OCI-LY7 (cell line): Measurements from ENCODE around the gene ALLC. TPM values are rescaled to one million over a fixed set of nuclear protein-coding genes. Genes with fewer than 3 reads are reported as not detected.

Experiments used
- BruUV-seq: library from RNA; stranded (reverse); fragments of 400-500 nt; replicated peaks from 2 replicates; lab custom pipeline; 2021; lab: Mats Ljungman, UMichigan
- CTCF ChIA-PET: fragments of 300-600 bp; sonication (Branson Sonifier 250); formaldehyde crosslinking; loops from one replicate; lab custom pipeline; 2022; ENCODE audit warnings: antibody characterized with exemption; ENCODE audit not compliant: unreplicated experiment; lab: Charles Lee
- POLR2A ChIA-PET: fragments of 300-600 bp; sonication (Branson Sonifier 250); formaldehyde crosslinking; loops from one replicate; lab custom pipeline; 2022; ENCODE audit warnings: antibody characterized with exemption; lab: Charles Lee
- DNase-seq: peaks from one replicate; pipeline ENCODE4 v3.0.0-alpha.2; 2015; ENCODE audit warnings: low spot score
- H2AFZ ChIP-seq: fragments of 200-600 bp; sonication (generic), shearing (Covaris generic); 2 replicates; pipeline ENCODE4 v1.6.1; 2014; ENCODE audit warnings: mild to moderate bottlenecking, antibody characterized with exemption, low read length, moderate library complexity
- H3K27ac ChIP-seq: fragments of 200-600 bp; sonication (generic); 2 replicates; pipeline ENCODE4 v1.5.1; 2014; ENCODE audit warnings: mixed run types, low read depth, mild to moderate bottlenecking, moderate library complexity, low read length, inconsistent platforms; ENCODE audit not compliant: poor library complexity, severe bottlenecking
- H3K36me3 ChIP-seq: fragments of 200-600 bp; sonication (generic); 2 replicates; pipeline ENCODE4 v1.6.1; 2014; ENCODE audit warnings: mild to moderate bottlenecking, antibody characterized with exemption, low read length, moderate library complexity, mixed read lengths; ENCODE audit not compliant: insufficient read depth
- H3K4me1 ChIP-seq: fragments of 200-600 bp; sonication (generic); 2 replicates; pipeline ENCODE4 v1.5.1; 2014; ENCODE audit warnings: mild to moderate bottlenecking, low read length; ENCODE audit not compliant: insufficient read depth, poor library complexity, severe bottlenecking
- H3K4me2 ChIP-seq: fragments of 200-600 bp; sonication (generic); 2 replicates; pipeline ENCODE4 v1.6.1; 2014; ENCODE audit warnings: mild to moderate bottlenecking, low read length
- H3K4me3 ChIP-seq: fragments of 200-600 bp; sonication (generic); 2 replicates; pipeline ENCODE4 v1.5.1; 2014; ENCODE audit warnings: mild to moderate bottlenecking, low read depth, low read length; ENCODE audit not compliant: poor library complexity, severe bottlenecking
- H3K79me2 ChIP-seq: fragments of 200-600 bp; sonication (generic); 2 replicates; pipeline ENCODE4 v1.6.1; 2016; ENCODE audit warnings: low read depth, mild to moderate bottlenecking, low read length, moderate library complexity, mixed read lengths; ENCODE audit not compliant: insufficient read depth
- H3K9me2 ChIP-seq: fragments of 200-600 bp; sonication (generic); 2 replicates; pipeline ENCODE4 v1.6.1; 2016; ENCODE audit warnings: mild to moderate bottlenecking, low read length, mixed read lengths; ENCODE audit not compliant: insufficient read depth
- H3K9me3 ChIP-seq: fragments of 200-600 bp; sonication (generic); 2 replicates; pipeline ENCODE4 v1.6.1; 2014; ENCODE audit warnings: mild to moderate bottlenecking, mixed run types, low read length, mixed read lengths
- H4K20me1 ChIP-seq: fragments of 200-600 bp; sonication (generic); 2 replicates; pipeline ENCODE4 v1.6.1; 2014; ENCODE audit warnings: mild to moderate bottlenecking, antibody characterized with exemption, low read length, moderate library complexity, mixed read lengths; ENCODE audit not compliant: insufficient read depth
- CTCF ChIP-seq: fragments of 200-600 bp; sonication (generic); conservative IDR thresholded peaks from 2 replicates; pipeline ENCODE4 v1.5.1; 2014; ENCODE audit warnings: mild to moderate bottlenecking, antibody characterized with exemption, low read length, moderate library complexity, mixed read lengths
- EZH2phosphoT487 ChIP-seq: fragments of 200-600 bp; sonication (generic); IDR thresholded peaks from 2 replicates; pipeline ENCODE4 v1.6.1; 2018; ENCODE audit warnings: low read depth, borderline replicate concordance, mild to moderate bottlenecking, mixed run types, antibody characterized with exemption, low read length, moderate library complexity, mixed read lengths
- intact Hi-C: fragments of 100-400 bp; cut with micrococcal nuclease; formaldehyde crosslinking; loops from one replicate; pipeline ENCODE4 v1.10.0; 2022; ENCODE audit not compliant: unreplicated experiment
- total RNA-seq, 2 experiments: library from RNA; depleted of rRNA in 1 of 2; stranded (reverse); fragments of >200 nt in 1 of 2; shearing (Covaris generic) in 1 of 2; gene quantifications; 2 replicates each; pipeline ENCODE4 v1.2.3, GENCODE V29; 2014 to 2022

ALLC gene
- total RNA-seq, 2 experiments from 2014 or later, result not detected

GRCh38 chr2:3633982-3634595 is 23.9 kb upstream of the ALLC start:
- intact Hi-C loops, result no loop called here
- Histone ChIP-seq H3K4me3 (no peak overlapping the region), H4K20me1 (no peaks in the 10 kb centered on the region), H2AFZ (no peak overlapping the region), H3K4me2 (no peak overlapping the region), H3K79me2 (no peaks in the 10 kb centered on the region), H3K9me2 (no peaks in the 10 kb centered on the region), H3K27ac (no peak overlapping the region), H3K9me3 (no peaks in the 10 kb centered on the region), H3K36me3 (no peaks in the 10 kb centered on the region), H3K4me1 (peaks cover 3% of the 10 kb centered on the region)
- no peak for TF ChIP-seq EZH2phosphoT487
- TF ChIP-seq CTCF, result no peak
- CTCF ChIA-PET, result no interaction called here
- BruUV-seq, result no TSS peak
- POLR2A ChIA-PET, result no interaction called here
- DNase-seq, result no peak

- ChIA-PET CTCF (no interaction called here), POLR2A (no interaction called here)
- intact Hi-C loops, result no loop called here
These were observed 23.3 kb upstream of the ALLC start for GRCh38 chr2:3634596-3635121.

More at GRCh38 chr2:3634596-3635121, 23.3 kb upstream of the ALLC start:
- Histone ChIP-seq H3K4me2 (no peak overlapping the region), H3K9me3 (no peaks in the 10 kb centered on the region), H3K79me2 (no peaks in the 10 kb centered on the region), H3K9me2 (no peaks in the 10 kb centered on the region), H3K27ac (no peak overlapping the region), H3K36me3 (no peaks in the 10 kb centered on the region), H3K4me3 (no peak overlapping the region), H2AFZ (no peak overlapping the region), H4K20me1 (no peaks in the 10 kb centered on the region), H3K4me1 (peaks cover 3% of the 10 kb centered on the region)
- BruUV-seq, result no TSS peak
- no peak for DNase-seq
- TF ChIP-seq EZH2phosphoT487, result no peak
- no peak for TF ChIP-seq CTCF
